Prostate gland (tissue), 2 donors: ENCODE results near the gene TEX35. TPM values are rescaled to one million over a fixed set of nuclear protein-coding genes. Genes with fewer than 3 reads are reported as not detected.

Experiments used
- DNase-seq: peaks from one replicate; pipeline ENCODE4 v3.0.0-alpha.2; 2019; ENCODE audit warnings: low spot score
- H3K27ac ChIP-seq, 2 donors: fragments of 200-600 bp; sonication (generic); 2 replicates each; pipeline ENCODE4 v1.5.1; 2017 to 2019
- H3K27me3 ChIP-seq: fragments of 200-600 bp; sonication (generic); replicated peaks from 2 replicates; pipeline ENCODE4 v1.5.1; 2019; ENCODE audit not compliant: insufficient read depth
- H3K36me3 ChIP-seq, 2 donors: fragments of 200-600 bp; sonication (generic); 1 replicate in 1 of 2; 2 replicates in 1 of 2; pipeline versions ENCODE4 v1.5.1 to v1.8.1; 2017 to 2019
- H3K4me1 ChIP-seq: fragments of 200-600 bp; sonication (generic); replicated peaks from 2 replicates; pipeline ENCODE4 v1.5.1; 2019
- H3K4me3 ChIP-seq, 2 donors: fragments of 200-600 bp; sonication (generic); 2 replicates each; pipeline ENCODE4 v1.5.1; 2017 to 2019
- H3K9me3 ChIP-seq: fragments of 200-600 bp; sonication (generic); 2 replicates; pipeline ENCODE4 v1.5.1; 2017
- CTCF ChIP-seq, 4 experiments: fragments of 200-600 bp in 2 of 4; fragments of 450-650 bp in 2 of 4; sonication (generic) in 2 of 4; IDR thresholded peaks; 1 replicate in 3 of 4; 2 replicates in 1 of 4; pipeline ENCODE4 v1.5.1; 2016 to 2019; ENCODE audit warnings: antibody characterized with exemption in 4 of 4, mild to moderate bottlenecking in 2 of 4, moderate library complexity in 2 of 4
- POLR2A ChIP-seq: fragments of 450-650 bp; IDR thresholded peaks from one replicate; pipeline ENCODE4 v1.6.1; 2016; ENCODE audit warnings: antibody characterized with exemption, mild to moderate bottlenecking
- POLR2AphosphoS5 ChIP-seq: sonication (generic); formaldehyde crosslinking; IDR thresholded peaks from one replicate; pipeline ENCODE4 v1.6.1; 2017; ENCODE audit warnings: antibody characterized with exemption
- WGBS: methylation state at CpG from one replicate; pipeline ENCODE4 v1.1.5; 2018; 5-methylcytosine and 5-hydroxymethylcytosine counted together
- intact Hi-C: fragments of 100-400 bp; cut with DNase I; formaldehyde crosslinking; loops from one replicate; pipeline ENCODE4 v1.14.2; 2022
- total RNA-seq, 2 donors: library from RNA; depleted of rRNA; stranded (reverse); fragments of >200 nt; gene quantifications; one replicate each; pipeline ENCODE4 v1.1.0, GENCODE V29; 2016

Gene TEX35
- total RNA-seq, 2 donors from 2014 or later: 3.0 TPM; not detected in 1

GRCh38 chr1:178510155-178510554 is 2.8 kb upstream of the TEX35 start:
- H3K4me3 ChIP-seq: no peak overlapping the region
- no peaks in the 10 kb centered on the region for H3K27me3 ChIP-seq
- 80% methylated on average over 4 of the region's 4 CpGs for WGBS
- no peaks in the 10 kb centered on the region for H3K4me1 ChIP-seq
- no peak for DNase-seq
- no peak overlapping the region for H3K27ac ChIP-seq
- TF ChIP-seq POLR2AphosphoS5 (no peak), POLR2A (no peak), CTCF (IDR thresholded peaks at IDR 0.05) (no peak)
- no peaks in the 10 kb centered on the region for H3K9me3 ChIP-seq
- intact Hi-C loops: no loop called here
- no peaks in the 10 kb centered on the region for H3K36me3 ChIP-seq

- intact Hi-C loops: no loop called here
These were observed 522 bp downstream of the TEX35 start for GRCh38 chr1:178513278-178513983.

DNA sequence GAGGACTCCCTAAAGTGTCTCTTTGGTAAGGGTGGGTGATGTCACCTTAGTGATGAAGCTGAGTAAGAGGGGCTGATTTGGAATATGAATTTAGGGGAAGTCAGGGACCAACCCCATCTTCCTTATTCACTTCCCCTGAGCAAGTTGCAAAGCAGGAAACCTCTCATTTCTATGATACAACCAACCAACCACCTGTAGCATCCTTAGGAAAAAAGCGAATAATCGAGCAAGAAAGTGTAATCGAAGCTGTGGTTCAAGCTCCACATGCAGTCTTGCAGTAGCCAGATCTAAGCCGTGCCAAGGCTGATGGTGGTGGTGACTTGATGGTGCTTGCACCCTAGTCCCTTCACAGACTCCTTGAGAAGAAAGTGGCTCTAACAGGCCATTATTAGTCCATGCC is 3.2 kb downstream of the TEX35 start:
- 95% methylated on average over 4 of the region's 4 CpGs for WGBS
- intact Hi-C loops: no loop called here
- H3K4me3 ChIP-seq: no peak overlapping the region
- no peak overlapping the region for H3K27ac ChIP-seq
- no peak for DNase-seq
- no peaks in the 10 kb centered on the region for H3K27me3 ChIP-seq
- no peaks in the 10 kb centered on the region for H3K36me3 ChIP-seq
- no peak for TF ChIP-seq POLR2A
- TF ChIP-seq CTCF (IDR thresholded peaks at IDR 0.05): no peak
- no peak for TF ChIP-seq POLR2AphosphoS5
- H3K4me1 ChIP-seq: no peaks in the 10 kb centered on the region
- no peaks in the 10 kb centered on the region for H3K9me3 ChIP-seq

More at GRCh38 chr1:178513278-178513983, 522 bp downstream of the TEX35 start:
- Histone ChIP-seq H3K27ac (no peak overlapping the region), H3K36me3 (no peaks in the 10 kb centered on the region), H3K4me3 (no peak overlapping the region), H3K4me1 (no peaks in the 10 kb centered on the region), H3K27me3 (no peaks in the 10 kb centered on the region), H3K9me3 (no peaks in the 10 kb centered on the region)
- DNase-seq: no peak
- 48% methylated on average over 14 of the region's 14 CpGs for WGBS
- TF ChIP-seq CTCF (IDR thresholded peaks at IDR 0.05) (no peak), POLR2A (no peak), POLR2AphosphoS5 (no peak)

GRCh38 chr1:178518894-178519293 is 6.0 kb downstream of the TEX35 start:
- no peaks in the 10 kb centered on the region for H3K36me3 ChIP-seq
- H3K4me3 ChIP-seq: no peak overlapping the region
- no peaks in the 10 kb centered on the region for H3K9me3 ChIP-seq
- no peak for DNase-seq
- H3K27ac ChIP-seq: no peak overlapping the region
- no peaks in the 10 kb centered on the region for H3K4me1 ChIP-seq
- TF ChIP-seq CTCF (IDR thresholded peaks at IDR 0.05) (no peak), POLR2AphosphoS5 (no peak), POLR2A (no peak)
- intact Hi-C loops: no loop called here
- H3K27me3 ChIP-seq: no peaks in the 10 kb centered on the region
- 65% methylated on average over 4 of the region's 4 CpGs for WGBS

- intact Hi-C loops: no loop called here
- Histone ChIP-seq H3K9me3 (no peaks in the 10 kb centered on the region), H3K27ac (no peak overlapping the region), H3K4me1 (no peaks in the 10 kb centered on the region), H3K36me3 (no peaks in the 10 kb centered on the region), H3K4me3 (no peak overlapping the region), H3K27me3 (no peaks in the 10 kb centered on the region)
- no peak for DNase-seq
- TF ChIP-seq POLR2AphosphoS5 (no peak), POLR2A (no peak), CTCF (IDR thresholded peaks at IDR 0.05) (no peak)
- 97% methylated on average over 11 of the region's 11 CpGs for WGBS
These were observed 7.9 kb downstream of the TEX35 start for GRCh38 chr1:178520803-178521202.
